ENCODE measurements around the gene LIMS1. TPM values are rescaled to one million over a fixed set of nuclear protein-coding genes. Genes with fewer than 3 reads are reported as not detected.

The LIMS1 gene
- total RNA-seq, 1 experiment from 2014 or later: 56.2 TPM

GRCh38 chr2:108626995-108627394, 92.7 kb downstream of the LIMS1 start (continued):
- TF ChIP-seq REST (IDR thresholded peaks at IDR 0.05; ENCODE audit: low read depth): no peak

GRCh38 chr2:108627911-108628567, 93.8 kb downstream of the LIMS1 start:
- Histone ChIP-seq H3K4me2 (ENCODE audit: low read length) (no peak overlapping the region), H3K9me3 (ENCODE audit: control insufficient read depth in 1 of 2, insufficient read depth in 1 of 2, low read depth in 1 of 2, low read length in 2 of 2) (no peaks in the 10 kb centered on the region), H3K4me3 (replicated peaks in 1 of 2; ENCODE audit: low read depth in 1 of 2, low read length in 2 of 2) (no peak overlapping the region), H3K9me2 (ENCODE audit: insufficient read depth) (no peaks in the 10 kb centered on the region), H3K36me3 (ENCODE audit: control insufficient read depth in 1 of 2, insufficient read depth in 2 of 2, low read length in 2 of 2) (no peaks in the 10 kb centered on the region), H2AFZ (ENCODE audit: low read depth, low read length, poor library complexity, severe bottlenecking) (no peak overlapping the region), H3K79me2 (ENCODE audit: insufficient read depth, low read length) (peaks cover 56% of the 10 kb centered on the region), H4K20me1 (ENCODE audit: insufficient read depth) (0 out of 2 replicates have a peak, but pooled peaks cover 6% of the 10 kb centered on the region), H3K27ac (ENCODE audit: low read depth, low read length) (no peak overlapping the region), H3K4me1 (ENCODE audit: control insufficient read depth in 1 of 2, insufficient read depth in 2 of 2, low read length in 2 of 2) (no peaks in the 10 kb centered on the region), H3K9ac (ENCODE audit: low read length) (no peak overlapping the region), H3K27me3 (ENCODE audit: insufficient read depth, low read length) (no peaks in the 10 kb centered on the region)
- RAD21 ChIA-PET (ENCODE audit: low non-redundant PET in 1 of 2, low total read pairs in 2 of 2, uncharacterized antibody in 2 of 2, unreplicated experiment in 2 of 2): no interaction called here
- DNase-seq (ENCODE audit: low read depth, low spot score) (no peak), ATAC-seq (no peak)
- POLR2A ChIA-PET: no interaction called here
- intact Hi-C loops (cut with micrococcal nuclease): no loop called here
- no TSS peak for BruUV-seq (replicated peaks)
- CTCF ChIA-PET: interaction anchor here (1.0 kb wide), 1 partner anchor 8 kb away, joined by 7 read pairs; no protein-coding TSS in a partner anchor
- TF ChIP-seq JUND (IDR thresholded peaks at IDR 0.05) (no peak), CEBPB (IDR thresholded peaks at IDR 0.05; ENCODE audit: low read depth) (no peak), ZNF274 (IDR thresholded peaks at IDR 0.05; ENCODE audit: low read depth, low read length) (no peak), CTCF (IDR thresholded peaks at IDR 0.05 in 2 of 3, conservative IDR thresholded peaks at IDR 0.05 in 1 of 3; ENCODE audit: borderline replicate concordance in 1 of 3, insufficient read depth in 1 of 3, low read depth in 2 of 3, low read length in 2 of 3) (no peak), YY1 (IDR thresholded peaks at IDR 0.05; ENCODE audit: extremely low read depth, insufficient replicate concordance, low read depth, low read length) (no peak), REST (IDR thresholded peaks at IDR 0.05; ENCODE audit: low read depth) (no peak), POLR2AphosphoS5 (IDR thresholded peaks at IDR 0.05; ENCODE audit: low read depth, low read length) (no peak), RAD21 (IDR thresholded peaks at IDR 0.05; ENCODE audit: low read depth) (no peak), MAX (IDR thresholded peaks at IDR 0.05) (no peak), EZH2 (IDR thresholded peaks at IDR 0.05) (no peak), SIN3A (IDR thresholded peaks at IDR 0.05; ENCODE audit: low read depth) (no peak)
